MCF 10A (cell line): ENCODE data around the gene IPO13. TPM values are rescaled to one million over a fixed set of nuclear protein-coding genes. Genes with fewer than 3 reads are reported as not detected.

Experiments
- BruUV-seq: library from RNA; stranded (reverse); fragments of 400-500 nt; replicated peaks from 2 replicates; lab custom pipeline; 2021; lab: Mats Ljungman, UMichigan
- CTCF ChIA-PET: fragments of 300-600 bp; sonication (Branson Sonifier 250); formaldehyde crosslinking; extraction: SDS; loops from one replicate; lab custom pipeline; 2021; ENCODE audit warnings: antibody characterized with exemption, inconsistent platforms; lab: Yijun Ruan, JAX
- POLR2A ChIA-PET: fragments of 300-600, 350-650 bp; sonication (Branson Sonifier 250); formaldehyde crosslinking; extraction: SDS; loops from one replicate; lab custom pipeline; 2020; ENCODE audit warnings: antibody characterized with exemption, inconsistent platforms; lab: Yijun Ruan, JAX
- DNase-seq: peaks from one replicate; pipeline ENCODE4 v3.0.0-alpha.2; 2018; ENCODE audit not compliant: unreplicated experiment
- H3K27ac Mint-ChIP-seq: one replicate; pipeline ENCODE4 v1.8.0; 2022; ENCODE audit warnings: mild to moderate bottlenecking, low read depth, mixed read lengths; ENCODE audit not compliant: unreplicated experiment
- H3K27me3 Mint-ChIP-seq: one replicate; pipeline ENCODE4 v1.8.0; 2022; ENCODE audit warnings: mixed read lengths; ENCODE audit not compliant: insufficient read depth, unreplicated experiment
- H3K36me3 Mint-ChIP-seq: one replicate; pipeline ENCODE4 v1.8.0; 2022; ENCODE audit warnings: mild to moderate bottlenecking, moderate library complexity, mixed read lengths; ENCODE audit not compliant: insufficient read depth, unreplicated experiment
- H3K4me1 Mint-ChIP-seq: one replicate; pipeline ENCODE4 v1.8.0; 2022; ENCODE audit warnings: mixed read lengths; ENCODE audit not compliant: insufficient read depth, unreplicated experiment
- H3K4me3 Mint-ChIP-seq: one replicate; pipeline ENCODE4 v1.8.0; 2022; ENCODE audit warnings: mild to moderate bottlenecking, moderate library complexity, mixed read lengths; ENCODE audit not compliant: unreplicated experiment
- H3K9me3 Mint-ChIP-seq: one replicate; pipeline ENCODE4 v1.8.0; 2022; ENCODE audit warnings: mixed read lengths; ENCODE audit not compliant: unreplicated experiment
- intact Hi-C: fragments of 100-400 bp; cut with micrococcal nuclease; formaldehyde crosslinking; loops from 2 replicates; pipeline ENCODE4 v1.14.1; 2022
- total RNA-seq: library from RNA; stranded (reverse); gene quantifications from 2 replicates; pipeline ENCODE4 v1.2.3, GENCODE V29; 2022
- TF ChIP-seq, protein P1 (sequence below): fragments of 200-600 bp; IDR thresholded peaks from one replicate; pipeline ENCODE4 v1.8.0; 2022; ENCODE audit warnings: antibody characterized with exemption, mild to moderate bottlenecking; ENCODE audit not compliant: unreplicated experiment

The IPO13 gene
- total RNA-seq, 1 experiment from 2014 or later: 23.9 TPM

- peaks cover 11% of the 10 kb centered on the region for H3K36me3 Mint-ChIP-seq
- H3K27me3 Mint-ChIP-seq: no peaks in the 10 kb centered on the region
- CTCF ChIA-PET: interaction anchor here (0.6 to 1.2 kb wide), 5 partner anchors 10 to 196 kb away, joined by 3 to 7 read pairs (median 3); partner anchors contain the start of gene SLC6A9
- no peaks in the 10 kb centered on the region for H3K9me3 Mint-ChIP-seq
- H3K4me3 Mint-ChIP-seq: no peak overlapping the region
- intact Hi-C loops: no loop called here
- no TSS peak for BruUV-seq
- H3K27ac Mint-ChIP-seq: no peak overlapping the region
- TF ChIP-seq, protein P1, sequence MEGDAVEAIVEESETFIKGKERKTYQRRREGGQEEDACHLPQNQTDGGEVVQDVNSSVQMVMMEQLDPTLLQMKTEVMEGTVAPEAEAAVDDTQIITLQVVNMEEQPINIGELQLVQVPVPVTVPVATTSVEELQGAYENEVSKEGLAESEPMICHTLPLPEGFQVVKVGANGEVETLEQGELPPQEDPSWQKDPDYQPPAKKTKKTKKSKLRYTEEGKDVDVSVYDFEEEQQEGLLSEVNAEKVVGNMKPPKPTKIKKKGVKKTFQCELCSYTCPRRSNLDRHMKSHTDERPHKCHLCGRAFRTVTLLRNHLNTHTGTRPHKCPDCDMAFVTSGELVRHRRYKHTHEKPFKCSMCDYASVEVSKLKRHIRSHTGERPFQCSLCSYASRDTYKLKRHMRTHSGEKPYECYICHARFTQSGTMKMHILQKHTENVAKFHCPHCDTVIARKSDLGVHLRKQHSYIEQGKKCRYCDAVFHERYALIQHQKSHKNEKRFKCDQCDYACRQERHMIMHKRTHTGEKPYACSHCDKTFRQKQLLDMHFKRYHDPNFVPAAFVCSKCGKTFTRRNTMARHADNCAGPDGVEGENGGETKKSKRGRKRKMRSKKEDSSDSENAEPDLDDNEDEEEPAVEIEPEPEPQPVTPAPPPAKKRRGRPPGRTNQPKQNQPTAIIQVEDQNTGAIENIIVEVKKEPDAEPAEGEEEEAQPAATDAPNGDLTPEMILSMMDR: no peak
- no peaks in the 10 kb centered on the region for H3K4me1 Mint-ChIP-seq
- POLR2A ChIA-PET: no interaction called here
- DNase-seq: no peak
Measured at GRCh38 chr1:44010935-44011471, 64.3 kb downstream of the IPO13 start.

DNA sequence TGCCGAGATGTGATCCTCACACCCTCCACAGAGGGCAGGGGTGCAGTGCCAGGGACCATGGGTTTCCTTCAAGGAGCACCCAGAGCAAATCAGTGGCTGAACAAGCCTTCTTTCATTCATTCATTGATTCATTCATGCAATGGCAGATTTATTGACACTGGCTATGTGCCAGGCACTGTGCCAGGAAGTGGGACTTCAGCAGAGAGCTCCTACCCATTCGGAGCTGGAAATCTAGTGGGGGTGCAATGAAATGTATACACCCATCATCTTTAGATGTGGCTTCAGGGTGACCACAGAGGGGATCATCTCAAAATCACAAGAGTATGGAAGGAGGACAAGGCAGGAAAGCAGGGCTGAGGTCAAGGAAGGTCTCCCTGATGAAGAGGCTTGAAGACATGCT lies 65.7 kb downstream of the IPO13 start:
- Mint-ChIP-seq H3K36me3 (peaks cover 11% of the 10 kb centered on the region), H3K27ac (no peak overlapping the region), H3K9me3 (no peaks in the 10 kb centered on the region), H3K4me3 (no peak overlapping the region), H3K4me1 (no peaks in the 10 kb centered on the region), H3K27me3 (no peaks in the 10 kb centered on the region)
- intact Hi-C loops: no loop called here
- CTCF ChIA-PET: no interaction called here
- no TSS peak for BruUV-seq
- DNase-seq: no peak
- TF ChIP-seq, protein P1: no peak
- POLR2A ChIA-PET: interaction anchor here (1.0 kb wide), 1 partner anchor 16 kb away, joined by 4 read pairs; no protein-coding TSS in a partner anchor

- H3K9me3 Mint-ChIP-seq: no peaks in the 10 kb centered on the region
- no peak for DNase-seq
- no peaks in the 10 kb centered on the region for H3K4me1 Mint-ChIP-seq
- no peak overlapping the region for H3K4me3 Mint-ChIP-seq
- H3K27me3 Mint-ChIP-seq: no peaks in the 10 kb centered on the region
- peaks cover 11% of the 10 kb centered on the region for H3K36me3 Mint-ChIP-seq
- ChIA-PET CTCF (interaction anchor here (0.7 to 2.5 kb wide), 3 partner anchors 13 to 607 kb away, joined by 3 to 22 read pairs (median 3); no protein-coding TSS in a partner anchor), POLR2A (no interaction called here)
- BruUV-seq: no TSS peak
- no peak overlapping the region for H3K27ac Mint-ChIP-seq
- intact Hi-C loops: no loop called here
- TF ChIP-seq, protein P1: no peak
Measured at GRCh38 chr1:44012941-44013609, 66.3 kb downstream of the IPO13 start.

DNA sequence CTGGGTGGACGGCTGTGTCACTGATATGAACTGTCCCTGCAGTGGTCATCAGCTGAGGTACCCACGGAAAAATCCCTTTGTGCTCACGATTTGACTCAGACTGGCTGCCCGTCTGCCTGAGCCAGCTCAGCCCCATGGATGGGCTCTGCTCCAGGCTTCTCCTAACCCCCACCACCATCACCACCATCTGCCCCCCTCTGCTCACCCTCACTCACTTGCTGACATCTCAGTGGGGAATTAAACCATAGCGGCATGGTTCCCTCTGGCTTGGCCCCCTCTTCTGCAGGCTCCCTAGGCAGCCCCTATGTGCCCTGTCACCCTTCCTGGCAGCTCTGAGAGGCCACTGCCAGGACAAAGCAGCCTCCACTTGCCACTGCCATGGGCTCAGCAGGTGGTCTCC lies 67.2 kb downstream of the IPO13 start:
- no TSS peak for BruUV-seq
- POLR2A ChIA-PET: no interaction called here
- Mint-ChIP-seq H3K27ac (no peak overlapping the region), H3K36me3 (peaks cover 5% of the 10 kb centered on the region), H3K9me3 (no peaks in the 10 kb centered on the region), H3K27me3 (no peaks in the 10 kb centered on the region), H3K4me3 (no peak overlapping the region), H3K4me1 (no peaks in the 10 kb centered on the region)
- TF ChIP-seq, protein P1: no peak
- no peak for DNase-seq
- intact Hi-C loops: no loop called here
- CTCF ChIA-PET: interaction anchor here (1.1 to 2.5 kb wide), 3 partner anchors 8 to 21 kb away, joined by 3 to 22 read pairs (median 12); no protein-coding TSS in a partner anchor
